Inferior parietal cortex (tissue), 1 donor: ENCODE measurements around the gene OR5AR1.
"Not testable (repeated sequence)": the region's sequence is repeated elsewhere in the genome, so short reads cannot be mapped to it uniquely, and the experiment has no call there.

Experiments
- DNase-seq: peaks from one replicate; pipeline ENCODE4 v3.0.0-alpha.2; 2016; ENCODE audit errors: extremely low spot score

Gene OR5AR1

GRCh38 chr11:56663386-56663785, at the start of gene OR5AR1:
OR5AR1 (plus strand) TSS chr11:56663686; CDS start chr11:56663686, 0 bp downstream.
- DNase-seq, result no peak

GRCh38 chr11:56624661-56625110, 38.8 kb upstream of the OR5AR1 start:
- peak; percentile 65 for DNase-seq

DNA sequence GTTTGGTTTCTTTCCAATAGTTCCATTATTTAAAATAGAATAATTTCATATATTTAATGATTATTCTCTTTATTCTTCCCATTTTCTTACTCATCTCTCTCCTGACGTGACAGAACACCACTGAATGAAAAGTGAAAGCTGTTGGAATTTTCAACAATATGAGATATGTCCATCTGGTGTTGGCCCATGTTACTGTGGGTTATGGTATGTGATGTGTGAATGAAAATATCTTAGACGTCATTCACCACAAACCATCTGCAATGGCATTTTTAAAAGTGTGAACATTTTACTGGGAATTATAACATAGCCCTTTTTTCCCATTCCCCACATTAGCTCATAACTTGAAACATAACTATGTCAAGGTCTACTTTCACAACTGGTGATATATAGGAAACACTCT, 37.5 kb upstream of the OR5AR1 start:
- DNase-seq, result no peak

DNA sequence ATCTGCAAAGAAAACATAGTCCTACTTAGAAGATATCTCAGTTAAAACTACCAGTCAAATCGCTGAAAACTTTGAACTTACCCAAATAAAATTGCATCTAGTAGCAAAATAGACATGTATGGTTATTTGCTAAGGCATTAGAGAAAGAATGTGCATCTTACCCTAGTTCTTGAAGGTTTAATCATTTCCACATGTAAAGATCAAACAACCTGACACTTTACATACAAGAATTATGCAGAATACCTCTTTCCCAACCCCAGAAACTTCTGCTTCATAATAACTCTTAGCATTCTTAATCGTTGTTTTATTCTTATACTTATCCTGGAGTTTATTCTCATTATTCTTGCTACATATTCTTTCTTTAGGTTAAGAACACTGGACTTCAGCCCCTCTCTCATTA, 31.2 kb upstream of the OR5AR1 start:
- no peak for DNase-seq

GRCh38 chr11:56636861-56637260, 26.6 kb upstream of the OR5AR1 start:
- DNase-seq, result no peak

DNA sequence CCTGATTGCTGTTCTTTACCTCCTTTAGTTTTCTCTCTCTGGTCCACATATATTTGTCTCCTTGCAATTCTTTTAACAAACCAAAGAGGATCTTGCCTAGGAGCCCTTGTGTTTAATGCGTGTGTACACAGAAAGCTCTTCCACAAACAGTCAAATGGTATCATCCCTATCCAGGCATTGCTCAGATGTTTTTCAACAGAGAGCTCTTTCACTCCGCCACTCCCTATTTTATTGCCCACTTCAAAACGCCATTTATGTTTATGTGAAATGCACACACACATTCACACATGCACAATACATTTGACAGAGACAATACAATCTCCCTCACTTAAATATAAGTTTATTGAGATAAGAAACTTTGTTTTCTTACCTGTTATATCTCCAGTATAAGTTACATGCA, 26.0 kb upstream of the OR5AR1 start:
- DNase-seq, result no peak

DNA sequence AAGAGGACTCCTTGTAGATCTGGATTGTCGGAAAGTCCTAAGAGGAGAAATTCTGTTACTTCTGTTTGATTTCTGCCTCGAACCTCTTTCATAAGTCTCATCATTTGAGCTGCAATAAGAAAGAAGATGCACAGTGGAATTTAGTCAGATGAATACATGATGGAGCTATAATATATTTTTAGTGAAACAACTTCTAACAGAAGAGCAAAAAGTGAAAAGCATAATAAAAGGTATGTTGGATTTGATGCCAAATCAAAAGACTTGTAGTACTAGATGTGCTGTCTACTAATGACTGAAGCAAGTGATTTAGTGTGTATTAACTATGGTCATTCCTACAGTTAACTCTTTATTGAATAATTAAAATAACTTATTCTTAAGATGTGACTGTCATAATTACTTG, 21.1 kb upstream of the OR5AR1 start, which contains the start of gene OR5AP2:
Gene OR5AP2 (minus strand): TSS at position 101 of the 400 bp plus-strand sequence. CDS start 0 bp downstream, at position 101.
- no peak for DNase-seq

DNA sequence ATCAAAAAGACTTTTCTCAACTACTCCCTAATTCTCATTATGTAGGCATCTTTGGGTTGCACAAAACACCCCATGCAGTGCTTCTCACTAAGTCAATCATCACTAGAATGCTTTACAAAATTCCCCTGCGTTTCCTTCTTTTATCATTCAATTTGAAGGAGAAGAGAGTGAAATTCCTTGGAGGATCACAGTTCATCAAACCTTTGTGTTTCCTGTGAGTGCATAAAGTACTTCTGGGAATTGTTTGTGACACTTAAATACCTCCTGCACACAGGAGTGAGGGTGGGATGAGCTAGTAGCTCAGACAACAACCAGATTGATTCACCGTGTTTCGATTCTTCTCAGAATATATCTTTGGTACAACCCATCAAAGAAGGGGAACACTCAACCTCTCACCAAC, 3.7 kb upstream of the OR5AR1 start:
- no peak for DNase-seq

DNA sequence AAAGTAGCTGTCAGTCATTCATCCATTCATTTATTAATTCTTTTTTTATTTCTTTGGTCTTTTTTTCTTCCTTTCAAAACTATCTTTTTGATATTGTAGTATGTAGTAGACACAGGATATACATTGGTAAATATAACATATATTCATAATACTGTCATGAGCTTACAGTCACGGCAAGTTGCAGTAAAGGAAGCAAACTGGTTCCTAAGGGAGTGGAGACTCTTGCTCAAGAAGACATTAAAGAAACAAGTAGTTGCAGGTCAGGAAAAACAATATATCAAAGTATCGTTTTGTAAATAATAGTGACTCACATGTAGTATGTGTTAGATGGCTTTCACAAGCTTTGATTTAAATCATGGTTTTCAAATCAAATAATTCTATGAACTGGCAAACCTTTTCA, 7.5 kb downstream of the OR5AR1 start:
- no peak for DNase-seq

DNA sequence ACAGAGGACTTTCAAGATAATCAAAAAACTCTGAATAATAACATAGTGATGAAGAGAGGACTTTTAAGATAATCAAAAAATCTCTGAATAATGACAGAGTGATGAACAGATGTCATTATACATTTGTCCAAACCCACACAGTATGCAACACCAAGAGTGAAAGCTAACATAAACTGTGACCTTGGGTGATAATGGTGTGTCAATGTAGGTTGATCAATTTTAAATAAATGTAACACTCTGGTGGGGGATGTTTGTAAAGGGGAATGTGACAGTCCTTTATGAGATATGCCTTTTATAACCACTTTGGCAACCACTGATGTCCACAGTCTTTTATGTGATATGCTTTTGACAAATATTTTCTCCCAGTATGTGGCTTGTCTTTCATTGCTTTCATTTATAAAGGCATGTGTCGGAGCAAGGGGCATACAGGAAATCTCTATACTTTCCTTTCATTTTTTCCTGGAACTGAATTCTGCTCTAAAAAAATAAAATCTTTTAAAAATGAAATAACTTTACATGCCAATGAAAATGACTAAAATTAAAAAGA, 25.1 kb downstream of the OR5AR1 start:
- DNase-seq, result no peak

DNA sequence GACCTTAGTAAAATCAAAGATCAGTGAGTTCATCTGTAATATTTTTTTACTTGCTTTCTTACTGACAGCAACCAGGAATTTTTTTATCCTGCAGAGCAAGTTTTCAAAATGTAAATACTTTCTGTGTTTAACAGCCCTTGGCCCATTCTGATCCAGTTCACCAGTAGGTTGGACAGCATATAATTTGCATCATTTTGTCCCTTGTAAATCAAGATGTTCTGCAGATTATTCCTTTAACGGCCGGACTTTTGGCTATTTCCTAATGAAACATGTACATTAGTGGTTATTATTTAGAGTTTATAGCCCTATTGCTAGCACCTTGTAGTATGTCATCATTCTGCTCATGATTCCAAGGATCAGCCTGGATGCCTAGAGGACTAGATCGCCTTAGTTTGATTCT, 27.7 kb downstream of the OR5AR1 start:
- DNase-seq, result not testable (repeated sequence)

GRCh38 chr11:56693428-56693827, 29.9 kb downstream of the OR5AR1 start:
- DNase-seq, result no peak

- no peak for DNase-seq
Observed at GRCh38 chr11:56698795-56699194, 35.3 kb downstream of the OR5AR1 start, which contains the start of gene OR9G1. OR9G1 (plus strand) TSS chr11:56699095; CDS start chr11:56700388, 1,293 bp downstream.

GRCh38 chr11:56700242-56700913, 36.9 kb downstream of the OR5AR1 start:
- DNase-seq, result no peak

GRCh38 chr11:56700914-56701485, 37.5 kb downstream of the OR5AR1 start:
- DNase-seq, result no peak

- no peak for DNase-seq
Observed at GRCh38 chr11:56705784-56706396, 42.4 kb downstream of the OR5AR1 start.

GRCh38 chr11:56706486-56706885, 43.0 kb downstream of the OR5AR1 start:
- no peak for DNase-seq

GRCh38 chr11:56714206-56714605, 50.7 kb downstream of the OR5AR1 start:
- DNase-seq, result no peak
